GM18907 (cell line): ENCODE results near the gene UROC1.

ENCODE experiments used
- ATAC-seq: cut with Tn5 transposase; IDR thresholded peaks from one replicate; pipeline ENCODE4 v1.9.1; 2021; ENCODE audit warnings: mild to moderate bottlenecking, moderate library complexity; ENCODE audit not compliant: unreplicated experiment

UROC1 gene

GRCh38 chr3:126446301-126446700, 71.3 kb downstream of the UROC1 start:
- no peak for ATAC-seq

DNA sequence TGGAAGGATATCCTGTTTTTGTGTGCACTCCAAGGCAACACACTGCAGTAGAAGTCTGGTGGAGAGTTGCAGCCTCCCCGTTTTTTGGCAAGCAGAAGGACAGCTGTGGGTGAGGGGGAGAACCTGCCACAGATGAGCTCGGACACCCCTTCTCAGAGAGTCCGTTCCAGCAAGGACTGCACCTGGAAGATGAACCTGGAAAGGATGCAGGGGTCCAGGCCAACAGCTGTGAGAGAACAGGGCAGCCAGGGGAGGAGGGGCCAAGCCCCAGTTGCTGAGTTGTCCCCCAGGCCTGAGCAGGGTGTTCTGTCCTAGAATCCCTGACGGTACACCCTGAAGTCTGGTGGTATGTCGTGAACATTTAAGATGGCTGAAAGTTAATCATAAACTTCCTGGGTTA, 72.1 kb downstream of the UROC1 start:
- ATAC-seq, result no peak

DNA sequence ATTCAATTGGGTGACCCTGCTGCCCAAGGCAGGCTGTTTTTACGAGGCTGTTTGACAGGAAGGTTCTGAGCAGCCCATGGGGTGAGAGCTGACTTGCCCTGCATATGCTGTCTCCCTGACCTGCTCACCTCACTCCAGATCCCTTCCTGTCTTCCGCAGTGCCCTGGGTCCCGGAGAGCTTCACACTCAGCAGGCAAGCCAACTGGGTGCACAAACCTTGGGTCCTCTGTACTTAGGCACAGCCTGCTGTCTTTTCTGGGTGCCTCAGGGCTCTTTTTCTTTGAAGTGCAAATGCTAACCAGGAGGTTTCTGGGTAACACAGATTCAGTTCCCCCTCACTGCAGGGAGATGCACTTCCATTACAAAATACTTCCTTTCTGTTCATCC, 74.7 kb downstream of the UROC1 start:
- ATAC-seq, result no peak

GRCh38 chr3:126442094-126442855, 75.3 kb downstream of the UROC1 start:
- ATAC-seq, result no peak

DNA sequence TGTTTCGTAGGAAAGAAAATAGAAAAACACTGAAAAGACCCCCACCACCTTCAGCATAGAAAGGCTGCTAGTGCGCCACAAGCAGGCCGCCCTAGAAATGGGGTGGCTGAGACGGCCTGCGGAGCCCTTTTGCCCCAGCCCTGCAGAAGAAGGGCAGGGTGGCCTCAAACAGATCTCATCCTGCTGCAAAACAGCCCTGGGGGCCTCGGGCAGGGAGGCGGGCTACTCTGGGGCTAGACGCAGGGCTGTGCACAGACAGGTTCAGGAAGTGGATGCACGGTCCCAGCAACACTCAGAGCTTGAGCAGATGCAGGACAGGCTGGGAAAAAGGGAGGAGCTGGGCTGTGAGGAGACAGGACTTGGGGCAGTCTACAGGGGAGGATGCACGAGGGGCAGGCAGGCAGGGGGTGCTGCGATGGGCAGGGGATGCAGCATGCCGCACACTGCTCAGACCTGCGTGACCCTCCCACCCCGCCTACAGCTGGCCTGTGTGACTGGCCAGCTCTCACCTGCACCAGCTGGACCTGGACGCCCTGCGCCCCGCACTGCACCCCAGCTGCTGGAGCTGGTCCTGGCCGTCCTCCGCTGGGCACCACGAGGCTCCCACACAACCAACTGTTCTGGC, 76.2 kb downstream of the UROC1 start:
- no peak for ATAC-seq

DNA sequence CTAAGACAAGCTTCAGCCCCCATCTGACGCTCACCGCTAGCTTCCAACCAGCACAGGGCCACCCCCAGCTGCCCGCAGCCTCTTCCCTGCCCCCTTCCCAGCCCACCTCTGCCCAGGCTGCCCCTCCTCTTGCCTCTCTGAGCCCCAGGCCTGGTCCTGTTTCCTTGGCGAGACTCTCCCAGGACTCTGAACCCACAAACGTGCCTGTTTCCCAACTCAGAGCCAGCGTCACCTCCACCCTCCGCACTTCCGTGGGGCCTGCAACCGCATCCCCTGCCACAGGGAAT, 76.9 kb downstream of the UROC1 start:
- ATAC-seq, result no peak

GRCh38 chr3:126439968-126440708, 77.4 kb downstream of the UROC1 start:
- ATAC-seq, result no peak

DNA sequence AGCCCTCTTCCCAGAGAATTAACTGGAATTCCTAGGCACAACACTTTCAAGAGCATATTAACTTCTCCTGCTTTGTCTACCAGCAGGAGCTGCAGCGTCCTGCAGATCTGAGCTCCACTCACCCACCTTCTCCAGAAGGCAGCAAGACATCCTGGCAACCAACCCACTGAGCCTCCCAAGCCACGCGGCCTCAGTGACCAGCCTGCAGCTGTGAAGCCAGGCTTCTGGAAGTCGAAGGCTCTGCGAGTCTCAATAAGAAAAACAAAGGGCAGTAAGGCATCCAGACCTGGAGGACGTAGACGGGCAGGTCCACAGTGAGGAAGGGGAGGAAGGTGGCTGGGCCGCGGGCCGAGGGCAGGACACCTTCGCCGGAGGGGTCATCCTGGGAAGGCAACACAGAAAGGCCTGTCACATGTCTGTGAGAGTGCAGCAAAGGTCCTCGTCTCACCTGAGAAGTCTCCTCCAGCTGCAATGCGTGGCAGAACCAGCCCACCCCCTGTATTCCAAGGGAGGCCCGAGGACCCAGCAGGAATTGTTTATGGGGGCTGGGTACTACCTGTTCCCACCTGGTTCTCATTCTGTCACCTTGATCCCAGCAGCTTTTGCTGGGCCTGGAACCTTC, 78.1 kb downstream of the UROC1 start:
- ATAC-seq, result no peak

DNA sequence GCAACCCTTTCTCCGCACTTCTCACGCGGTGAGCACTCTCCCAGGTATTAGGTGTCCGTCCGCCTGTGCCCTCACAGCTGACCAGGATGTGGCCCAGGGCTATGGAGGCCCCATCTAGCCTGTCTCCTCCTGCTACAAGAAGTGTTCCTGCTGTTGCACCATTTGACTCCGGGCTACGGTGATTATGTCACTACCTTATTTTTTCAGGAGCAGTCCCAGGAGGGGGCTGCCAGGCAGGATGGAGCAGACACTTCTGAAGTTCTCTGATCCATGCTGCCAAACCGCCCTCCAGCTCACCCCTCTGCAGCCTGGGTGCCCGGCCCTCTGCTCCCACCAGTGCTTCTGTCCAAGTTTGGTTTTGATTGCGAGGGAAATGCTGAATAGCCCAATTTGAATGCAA, 78.8 kb downstream of the UROC1 start:
- no peak for ATAC-seq

- no peak for ATAC-seq
Observed at GRCh38 chr3:126438186-126438585, 79.4 kb downstream of the UROC1 start.

- ATAC-seq, result no peak
Observed at GRCh38 chr3:126436826-126437717, 80.5 kb downstream of the UROC1 start.

DNA sequence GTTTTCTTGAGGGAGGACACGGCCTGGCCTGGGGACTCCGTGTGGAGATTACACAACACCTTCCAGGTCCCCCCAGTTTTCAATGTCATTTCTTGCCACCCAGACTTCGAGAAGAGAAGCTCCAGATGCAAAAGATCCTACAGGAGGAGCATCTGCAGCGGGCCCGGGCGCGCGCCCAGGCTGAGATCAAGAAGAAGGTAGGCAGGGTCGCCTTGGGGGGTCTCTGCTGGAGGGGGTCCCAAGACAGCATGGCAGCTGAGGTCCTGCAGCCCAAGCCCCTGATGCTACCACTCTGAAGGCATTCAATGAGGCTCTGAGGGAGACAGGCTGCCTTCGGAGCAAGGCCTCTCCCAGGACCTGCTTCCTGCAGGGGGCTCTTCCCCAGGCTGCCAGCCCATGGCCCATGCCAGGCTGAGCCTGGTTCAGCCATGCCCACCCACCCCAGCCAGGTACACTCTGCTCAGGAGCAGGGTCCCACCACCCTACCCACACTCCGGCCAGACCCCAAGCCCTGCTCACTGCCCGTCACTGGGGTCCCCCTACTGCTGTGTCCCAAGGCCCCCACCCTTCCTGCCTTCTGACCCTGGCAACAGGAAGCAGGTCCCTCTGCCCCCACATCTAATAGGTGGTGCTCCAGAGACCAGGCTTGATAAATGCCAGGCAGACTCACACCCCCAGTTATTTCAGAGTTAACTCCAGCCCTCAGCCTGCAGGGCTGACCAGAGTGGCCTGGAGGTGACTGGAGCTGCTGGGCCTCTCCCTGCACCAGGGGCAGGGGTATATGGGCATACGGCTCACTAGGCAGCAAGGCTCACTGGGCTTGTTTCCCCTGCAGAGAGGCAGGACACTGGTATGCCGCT, 81.9 kb downstream of the UROC1 start:
- no peak for ATAC-seq

GRCh38 chr3:126434931-126435411, 82.6 kb downstream of the UROC1 start:
- ATAC-seq, result no peak

DNA sequence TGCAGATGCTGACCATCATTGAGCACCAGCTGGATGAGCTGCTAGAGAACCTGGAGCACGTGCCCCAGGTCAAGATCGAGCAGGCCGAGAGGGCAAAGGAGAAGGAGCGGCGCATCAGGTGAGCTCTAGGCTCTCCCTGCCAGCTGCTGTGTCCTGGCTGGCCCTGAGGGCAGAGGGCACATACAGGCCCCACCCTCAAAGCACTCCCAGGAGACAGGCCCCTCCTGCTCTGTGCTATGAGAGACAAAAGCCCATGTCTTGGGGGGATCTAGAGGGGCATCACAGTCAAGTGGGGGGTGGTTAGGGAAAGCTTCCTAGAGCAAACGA, 83.3 kb downstream of the UROC1 start:
- no peak for ATAC-seq

DNA sequence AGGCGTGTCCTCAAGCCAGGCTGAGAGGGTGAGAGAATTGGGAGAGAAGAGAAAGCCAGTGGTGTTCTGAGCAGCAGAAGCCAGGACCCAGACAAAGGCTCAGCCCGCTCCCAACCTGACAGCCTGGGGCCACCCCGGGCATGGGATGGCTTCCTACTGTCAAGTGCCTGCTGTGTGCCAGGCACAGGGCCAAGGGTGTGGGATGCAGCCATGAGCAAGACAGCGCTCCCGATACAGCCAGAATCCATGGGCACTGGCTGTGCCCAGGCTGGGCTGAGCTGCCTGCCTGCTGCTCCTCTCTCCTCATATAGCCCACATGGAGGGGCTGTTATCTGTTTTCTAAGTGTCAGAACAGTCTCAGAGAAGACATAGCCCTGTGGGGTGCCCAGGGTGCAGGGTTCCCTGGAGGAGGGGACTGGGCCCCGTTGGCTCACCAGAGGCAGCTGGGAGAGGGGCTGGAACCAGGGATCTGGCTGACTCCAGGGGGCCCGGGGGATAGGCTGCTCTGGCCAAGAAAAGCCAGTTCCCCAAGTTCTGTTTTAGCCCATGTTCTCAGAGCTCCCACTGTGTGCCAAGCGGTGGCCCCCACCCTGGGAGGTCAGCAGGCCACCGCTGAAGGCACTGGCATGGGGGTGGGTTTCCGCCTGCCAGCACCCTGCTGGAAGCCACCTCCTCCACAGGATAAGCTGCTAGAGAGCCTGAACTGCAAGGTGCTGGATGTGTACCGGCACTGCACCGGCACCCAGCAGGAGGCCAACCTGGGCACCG, 83.9 kb downstream of the UROC1 start:
- no peak for ATAC-seq

DNA sequence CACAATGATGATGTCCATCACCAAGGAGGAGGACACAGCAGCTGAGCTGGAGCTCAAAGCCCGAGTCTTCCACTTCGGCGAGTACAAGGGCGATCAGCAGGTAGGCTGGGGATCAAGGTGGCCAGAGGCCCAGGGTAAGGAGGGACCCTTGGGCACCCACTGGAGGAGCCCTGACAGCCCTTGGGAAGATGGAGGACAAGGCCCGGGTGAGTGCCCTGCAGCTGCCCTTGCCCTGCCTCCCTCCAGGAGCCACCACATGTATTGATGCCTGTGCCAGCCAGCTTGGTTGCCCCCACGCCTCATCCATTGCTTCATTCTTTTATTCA, 84.5 kb downstream of the UROC1 start:
- no peak for ATAC-seq

- ATAC-seq, result no peak
Observed at GRCh38 chr3:126432361-126433104, 85.0 kb downstream of the UROC1 start.
